Prostate gland (tissue), 2 donors: ENCODE data around the gene SMAD9. TPM values are rescaled to one million over a fixed set of nuclear protein-coding genes. Genes with fewer than 3 reads are reported as not detected.
A peak's percentile ranks its signal among the peaks of the same experiment; 100 is the strongest.

ENCODE experiments used
- DNase-seq: peaks from one replicate; pipeline ENCODE4 v3.0.0-alpha.2; 2019; ENCODE audit warnings: low spot score
- H3K27ac ChIP-seq, 2 donors: fragments of 200-600 bp; sonication (generic); 2 replicates each; pipeline ENCODE4 v1.5.1; 2017 to 2019
- H3K27me3 ChIP-seq: fragments of 200-600 bp; sonication (generic); replicated peaks from 2 replicates; pipeline ENCODE4 v1.5.1; 2019; ENCODE audit not compliant: insufficient read depth
- H3K36me3 ChIP-seq, 2 donors: fragments of 200-600 bp; sonication (generic); 1 replicate in 1 of 2; 2 replicates in 1 of 2; pipeline versions ENCODE4 v1.5.1 to v1.8.1; 2017 to 2019
- H3K4me1 ChIP-seq: fragments of 200-600 bp; sonication (generic); replicated peaks from 2 replicates; pipeline ENCODE4 v1.5.1; 2019
- H3K4me3 ChIP-seq, 2 donors: fragments of 200-600 bp; sonication (generic); 2 replicates each; pipeline ENCODE4 v1.5.1; 2017 to 2019
- H3K9me3 ChIP-seq: fragments of 200-600 bp; sonication (generic); 2 replicates; pipeline ENCODE4 v1.5.1; 2017
- CTCF ChIP-seq, 4 experiments: fragments of 200-600 bp in 2 of 4; fragments of 450-650 bp in 2 of 4; sonication (generic) in 2 of 4; IDR thresholded peaks; 1 replicate in 3 of 4; 2 replicates in 1 of 4; pipeline ENCODE4 v1.5.1; 2016 to 2019; ENCODE audit warnings: antibody characterized with exemption in 4 of 4, mild to moderate bottlenecking in 2 of 4, moderate library complexity in 2 of 4
- POLR2A ChIP-seq: fragments of 450-650 bp; IDR thresholded peaks from one replicate; pipeline ENCODE4 v1.6.1; 2016; ENCODE audit warnings: antibody characterized with exemption, mild to moderate bottlenecking
- POLR2AphosphoS5 ChIP-seq: sonication (generic); formaldehyde crosslinking; IDR thresholded peaks from one replicate; pipeline ENCODE4 v1.6.1; 2017; ENCODE audit warnings: antibody characterized with exemption
- WGBS: methylation state at CpG from one replicate; pipeline ENCODE4 v1.1.5; 2018; 5-methylcytosine and 5-hydroxymethylcytosine counted together
- intact Hi-C: fragments of 100-400 bp; cut with DNase I; formaldehyde crosslinking; loops from one replicate; pipeline ENCODE4 v1.14.2; 2022
- total RNA-seq, 2 donors: library from RNA; depleted of rRNA; stranded (reverse); fragments of >200 nt; gene quantifications; one replicate each; pipeline ENCODE4 v1.1.0, GENCODE V29; 2016

Gene SMAD9
- total RNA-seq, 2 donors from 2014 or later = 25.1 to 30.7 TPM

GRCh38 chr13:36818804-36819738 is 101.0 kb downstream of the SMAD9 start, which contains the start of gene RFXAP:
Gene RFXAP (plus strand): TSS chr13:36819222. CDS start chr13:36819358, 136 bp downstream.
- Histone ChIP-seq H3K4me1 (no peaks in the 10 kb centered on the region), H3K27ac (peak within 1 kb of the TSS; percentile 35 to 63), H3K4me3 (peak within 1 kb of the TSS; percentile 75 to 83), H3K27me3 (no peaks in the 10 kb centered on the region), H3K36me3 (no peaks in the 10 kb centered on the region), H3K9me3 (no peaks in the 10 kb centered on the region)
- under 1% methylated on average over 72 of the region's 78 CpGs for WGBS
- intact Hi-C loops = no loop called here
- DNase-seq = peak; percentile 81
- peak; percentile 61 for TF ChIP-seq POLR2A
- TF ChIP-seq POLR2AphosphoS5 = peak; percentile 78
- TF ChIP-seq CTCF (IDR thresholded peaks at IDR 0.05) = peak in 2 of 4 experiments; percentile 36 to 37

- 31% methylated on average over 12 of the region's 12 CpGs for WGBS
- H3K36me3 ChIP-seq = no peaks in the 10 kb centered on the region
- H3K27ac ChIP-seq = peak overlapping the region; percentile 35 to 63
- TF ChIP-seq CTCF (IDR thresholded peaks at IDR 0.05) (no peak), POLR2AphosphoS5 (no peak), POLR2A (no peak)
- DNase-seq = no peak
- intact Hi-C loops = no loop called here
- H3K27me3 ChIP-seq = no peaks in the 10 kb centered on the region
- H3K9me3 ChIP-seq = no peaks in the 10 kb centered on the region
- H3K4me1 ChIP-seq = no peaks in the 10 kb centered on the region
- peak overlapping the region; percentile 75 to 83 for H3K4me3 ChIP-seq
Observed at GRCh38 chr13:36817996-36818803, 101.8 kb downstream of the SMAD9 start.

GRCh38 chr13:36815062-36815461 is 105.0 kb downstream of the SMAD9 start:
- Histone ChIP-seq H3K4me3 (no peak overlapping the region), H3K27me3 (no peaks in the 10 kb centered on the region), H3K27ac (no peak overlapping the region), H3K4me1 (no peaks in the 10 kb centered on the region), H3K36me3 (no peaks in the 10 kb centered on the region), H3K9me3 (no peaks in the 10 kb centered on the region)
- WGBS = 73% methylated on average over 2 of the region's 2 CpGs
- TF ChIP-seq POLR2A (no peak), POLR2AphosphoS5 (no peak), CTCF (IDR thresholded peaks at IDR 0.05) (no peak)
- no peak for DNase-seq
- intact Hi-C loops = no loop called here

GRCh38 chr13:36814465-36814864 is 105.6 kb downstream of the SMAD9 start:
- TF ChIP-seq CTCF (IDR thresholded peaks at IDR 0.05) (no peak), POLR2A (no peak), POLR2AphosphoS5 (no peak)
- intact Hi-C loops = no loop called here

More at GRCh38 chr13:36814465-36814864, 105.6 kb downstream of the SMAD9 start:
- H3K36me3 ChIP-seq = no peaks in the 10 kb centered on the region
- H3K4me3 ChIP-seq = no peak overlapping the region
- no peaks in the 10 kb centered on the region for H3K4me1 ChIP-seq
- no peaks in the 10 kb centered on the region for H3K9me3 ChIP-seq
- 53% methylated on average over 9 of the region's 9 CpGs for whole genome bisulfite sequencing
- H3K27me3 ChIP-seq = no peaks in the 10 kb centered on the region
- no peak overlapping the region for H3K27ac ChIP-seq
- no peak for DNase-seq
